Thyroid gland (tissue), 4 donors: ENCODE measurements around the gene BTBD7. TPM values are rescaled to one million over a fixed set of nuclear protein-coding genes. Genes with fewer than 3 reads are reported as not detected.

ENCODE experiments used
- DNase-seq, 2 donors: peaks; one replicate each; pipeline ENCODE4 v3.0.0-alpha.2; 2019
- H3K27ac ChIP-seq, 3 donors: fragments of 200-600 bp; sonication (generic); 1 replicate in 2 of 3; 2 replicates in 1 of 3; pipeline ENCODE4 v1.5.1; 2016 to 2019; ENCODE audit warnings: mild to moderate bottlenecking in 1 of 3, moderate library complexity in 1 of 3
- H3K27me3 ChIP-seq: fragments of 200-600 bp; sonication (generic); one replicate; pipeline ENCODE4 v1.5.1; 2019
- H3K36me3 ChIP-seq, 2 donors: fragments of 200-600 bp; sonication (generic); one replicate each; pipeline ENCODE4 v1.5.1; 2016 to 2019
- H3K4me1 ChIP-seq, 2 donors: fragments of 200-600 bp; sonication (generic); one replicate each; pipeline ENCODE4 v1.5.1; 2017 to 2019
- H3K4me3 ChIP-seq, 3 donors: fragments of 200-600 bp; sonication (generic); replicated peaks in 1 of 3; 1 replicate in 2 of 3; 2 replicates in 1 of 3; pipeline ENCODE4 v1.5.1; 2016; ENCODE audit warnings: mild to moderate bottlenecking in 1 of 3
- H3K9me3 ChIP-seq: fragments of 200-600 bp; sonication (generic); one replicate; pipeline ENCODE4 v1.5.1; 2017
- POLR2A ChIP-seq, 2 donors: fragments of 450-650 bp; IDR thresholded peaks; one replicate each; pipeline ENCODE4 v1.6.1; 2017; ENCODE audit warnings: antibody characterized with exemption in 2 of 2, mild to moderate bottlenecking in 2 of 2, moderate library complexity in 1 of 2
- WGBS, 2 donors: methylation state at CpG; one replicate each; pipeline ENCODE4 v1.1.5; 2017; 5-methylcytosine and 5-hydroxymethylcytosine counted together
- intact Hi-C: fragments of 100-400 bp; cut with DNase I; formaldehyde crosslinking; loops from one replicate; pipeline ENCODE4 v1.15.1; 2023
- total RNA-seq, 4 donors: library from RNA; depleted of rRNA; stranded (reverse); fragments of >200 nt; gene quantifications; one replicate each; pipeline ENCODE4 v1.2.3, GENCODE V29; 2016
- TF ChIP-seq, protein P1 (sequence below), 6 experiments: fragments of 200-600 bp in 3 of 6; fragments of 450-650 bp in 3 of 6; sonication (generic) in 3 of 6; IDR thresholded peaks; one replicate each; pipeline ENCODE4 v1.5.1; 2016 to 2019; ENCODE audit warnings: antibody characterized with exemption in 6 of 6, mild to moderate bottlenecking in 2 of 6, inconsistent platforms in 1 of 6, moderate library complexity in 1 of 6

Gene BTBD7
- total RNA-seq, 4 donors from 2014 or later, result 40.6 to 49.7 (median 43.9) TPM

- 90 to 94% methylated on average over 2 of the region's 2 CpGs for WGBS, 2 donors
- TF ChIP-seq POLR2A (IDR thresholded peaks at IDR 0.05), result no peak
- TF ChIP-seq, protein P1, sequence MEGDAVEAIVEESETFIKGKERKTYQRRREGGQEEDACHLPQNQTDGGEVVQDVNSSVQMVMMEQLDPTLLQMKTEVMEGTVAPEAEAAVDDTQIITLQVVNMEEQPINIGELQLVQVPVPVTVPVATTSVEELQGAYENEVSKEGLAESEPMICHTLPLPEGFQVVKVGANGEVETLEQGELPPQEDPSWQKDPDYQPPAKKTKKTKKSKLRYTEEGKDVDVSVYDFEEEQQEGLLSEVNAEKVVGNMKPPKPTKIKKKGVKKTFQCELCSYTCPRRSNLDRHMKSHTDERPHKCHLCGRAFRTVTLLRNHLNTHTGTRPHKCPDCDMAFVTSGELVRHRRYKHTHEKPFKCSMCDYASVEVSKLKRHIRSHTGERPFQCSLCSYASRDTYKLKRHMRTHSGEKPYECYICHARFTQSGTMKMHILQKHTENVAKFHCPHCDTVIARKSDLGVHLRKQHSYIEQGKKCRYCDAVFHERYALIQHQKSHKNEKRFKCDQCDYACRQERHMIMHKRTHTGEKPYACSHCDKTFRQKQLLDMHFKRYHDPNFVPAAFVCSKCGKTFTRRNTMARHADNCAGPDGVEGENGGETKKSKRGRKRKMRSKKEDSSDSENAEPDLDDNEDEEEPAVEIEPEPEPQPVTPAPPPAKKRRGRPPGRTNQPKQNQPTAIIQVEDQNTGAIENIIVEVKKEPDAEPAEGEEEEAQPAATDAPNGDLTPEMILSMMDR (IDR thresholded peaks at IDR 0.05), result no peak
- no peak for DNase-seq
- Histone ChIP-seq H3K27me3 (no peaks in the 10 kb centered on the region), H3K27ac (no peak overlapping the region), H3K4me3 (no peak overlapping the region), H3K4me1 (peaks cover 7 to 18% of the 10 kb centered on the region in 2 donors), H3K36me3 (no peaks in the 10 kb centered on the region), H3K9me3 (no peaks in the 10 kb centered on the region)
- intact Hi-C loops, result no loop called here
These were observed 24.0 kb downstream of the BTBD7 start for GRCh38 chr14:93308686-93309345.

DNA sequence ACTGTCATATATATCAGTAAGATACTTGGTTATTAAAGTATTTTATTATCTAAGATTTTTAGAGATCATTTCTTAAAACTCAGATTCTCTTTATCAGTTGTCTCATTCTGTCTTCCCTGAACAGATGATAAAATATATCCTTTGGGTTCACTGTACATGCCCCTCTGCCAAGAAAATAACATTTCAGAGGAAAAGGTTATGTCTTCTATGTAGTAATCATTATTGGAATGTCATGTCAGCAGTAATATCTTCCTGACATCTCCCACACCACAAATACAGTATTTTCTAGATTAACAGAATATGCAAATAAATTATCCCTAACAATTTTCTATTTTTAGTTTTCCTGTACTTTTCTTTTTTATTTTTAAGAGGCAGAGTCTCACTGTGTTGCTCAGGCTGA, 26.0 kb downstream of the BTBD7 start:
- peaks cover 4 to 15% of the 10 kb centered on the region in 2 donors for H3K4me1 ChIP-seq
- no peak for DNase-seq
- intact Hi-C loops, result no loop called here

GRCh38 chr14:93305725-93306418, 27.0 kb downstream of the BTBD7 start:
- H3K27ac ChIP-seq, result no peak overlapping the region
- WGBS, 2 donors, result 90 to 94% methylated on average over 6 of the region's 6 CpGs

More for the DNA sequence above, 26.0 kb downstream of the BTBD7 start:
- Histone ChIP-seq H3K27ac (no peak overlapping the region), H3K27me3 (no peaks in the 10 kb centered on the region), H3K9me3 (no peaks in the 10 kb centered on the region), H3K36me3 (no peaks in the 10 kb centered on the region), H3K4me3 (no peak overlapping the region)
- TF ChIP-seq, protein P1 (IDR thresholded peaks at IDR 0.05), result no peak
- TF ChIP-seq POLR2A (IDR thresholded peaks at IDR 0.05), result no peak

GRCh38 chr14:93304771-93305170, 28.1 kb downstream of the BTBD7 start:
- intact Hi-C loops, result no loop called here

More at GRCh38 chr14:93305725-93306418, 27.0 kb downstream of the BTBD7 start:
- Histone ChIP-seq H3K4me3 (no peak overlapping the region), H3K4me1 (peaks cover 4 to 11% of the 10 kb centered on the region in 2 donors), H3K9me3 (no peaks in the 10 kb centered on the region), H3K36me3 (no peaks in the 10 kb centered on the region), H3K27me3 (no peaks in the 10 kb centered on the region)
- DNase-seq, result no peak
- TF ChIP-seq, protein P1 (IDR thresholded peaks at IDR 0.05), result no peak
- no peak for TF ChIP-seq POLR2A (IDR thresholded peaks at IDR 0.05)
- intact Hi-C loops, result no loop called here

More at GRCh38 chr14:93304771-93305170, 28.1 kb downstream of the BTBD7 start:
- Histone ChIP-seq H3K9me3 (no peaks in the 10 kb centered on the region), H3K36me3 (no peaks in the 10 kb centered on the region), H3K4me3 (no peak overlapping the region), H3K27ac (no peak overlapping the region), H3K4me1 (peaks cover 4 to 11% of the 10 kb centered on the region in 2 donors), H3K27me3 (no peaks in the 10 kb centered on the region)
- DNase-seq, result no peak
- WGBS, 2 donors, result 98 to 100% methylated on average over 1 of the region's 1 CpG
- no peak for TF ChIP-seq POLR2A (IDR thresholded peaks at IDR 0.05)
- TF ChIP-seq, protein P1 (IDR thresholded peaks at IDR 0.05), result no peak
